ENCODE results near the gene TPPP3.
A peak's percentile ranks its signal among the peaks of the same experiment; 100 is the strongest.
"Not testable (repeated sequence)": the region's sequence is repeated elsewhere in the genome, so short reads cannot be mapped to it uniquely, and the experiment has no call there.

The TPPP3 gene

GRCh38 chr16:67426022-67426421 lies 32.7 kb upstream of the TPPP3 start:
- DNase-seq (ENCODE audit: low spot score) = no peak

- DNase-seq (ENCODE audit: low spot score) = no peak
These were observed 32.3 kb upstream of the TPPP3 start for GRCh38 chr16:67425580-67425979.

GRCh38 chr16:67425061-67425460 lies 31.8 kb upstream of the TPPP3 start:
- no peak for DNase-seq (ENCODE audit: low spot score)

- DNase-seq (ENCODE audit: low spot score) = no peak
These were observed 30.9 kb upstream of the TPPP3 start for GRCh38 chr16:67424261-67424615.

GRCh38 chr16:67423611-67424260 lies 30.4 kb upstream of the TPPP3 start:
- DNase-seq (ENCODE audit: low spot score) = no peak

GRCh38 chr16:67423015-67423414 lies 29.7 kb upstream of the TPPP3 start:
- DNase-seq (ENCODE audit: low spot score) = no peak

GRCh38 chr16:67421030-67421429 lies 27.7 kb upstream of the TPPP3 start:
- no peak for DNase-seq (ENCODE audit: low spot score)

- no peak for DNase-seq (ENCODE audit: low spot score)
These were observed 26.6 kb upstream of the TPPP3 start for GRCh38 chr16:67419931-67420330.

- DNase-seq (ENCODE audit: low spot score) = no peak
These were observed 26.2 kb upstream of the TPPP3 start for GRCh38 chr16:67419502-67419901.

GRCh38 chr16:67417333-67418061 lies 24.2 kb upstream of the TPPP3 start:
- no peak for DNase-seq (ENCODE audit: low spot score)

GRCh38 chr16:67415872-67416793 lies 22.8 kb upstream of the TPPP3 start, which contains the start of gene ZDHHC1:
Gene ZDHHC1 (minus strand): TSS chr16:67416477. CDS start chr16:67407775, 8,702 bp downstream.
- peak; percentile 60 for DNase-seq (ENCODE audit: low spot score)

- not testable (repeated sequence) for DNase-seq (ENCODE audit: low spot score)
These were observed 22.1 kb upstream of the TPPP3 start for GRCh38 chr16:67415421-67415820.

GRCh38 chr16:67413978-67414911 lies 20.9 kb upstream of the TPPP3 start:
- no peak for DNase-seq (ENCODE audit: low spot score)

GRCh38 chr16:67412294-67412693 lies 19.0 kb upstream of the TPPP3 start:
- DNase-seq (ENCODE audit: low spot score) = no peak

GRCh38 chr16:67411339-67411738 lies 18.0 kb upstream of the TPPP3 start:
- no peak for DNase-seq (ENCODE audit: low spot score)

GRCh38 chr16:67409631-67410030 lies 16.3 kb upstream of the TPPP3 start:
- no peak for DNase-seq (ENCODE audit: low spot score)

GRCh38 chr16:67407788-67408452 lies 14.6 kb upstream of the TPPP3 start:
- DNase-seq (ENCODE audit: low spot score) = no peak

GRCh38 chr16:67407176-67407787 lies 14.0 kb upstream of the TPPP3 start:
- no peak for DNase-seq (ENCODE audit: low spot score)

GRCh38 chr16:67406111-67406971 lies 13.0 kb upstream of the TPPP3 start:
- DNase-seq (ENCODE audit: low spot score) = no peak

GRCh38 chr16:67405336-67405735 lies 12.0 kb upstream of the TPPP3 start:
- DNase-seq (ENCODE audit: low spot score) = no peak

All from putamen (tissue), 1 donor.